Activated T-helper 2 cell treated with anti-CD3 and anti-CD28 coated beads, Interferon-gamma antibody, Interleukin-2, Interleukin-4, amounts not matched to agents 10 μg/mL and 5 μg/mL and 100 μg/mL, durations not matched to agents 14 hours and 24 hours and 36 hours (primary cell): ENCODE measurements around the gene SYNGR1. TPM values are rescaled to one million over a fixed set of nuclear protein-coding genes. Genes with fewer than 3 reads are reported as not detected.
"Not testable (repeated sequence)": the region's sequence is repeated elsewhere in the genome, so short reads cannot be mapped to it uniquely, and the experiment has no call there.

Experiments
- DNase-seq: peaks from one replicate; pipeline ENCODE4 v3.0.0; 2021; ENCODE audit warnings: low spot score
- H3K27ac Mint-ChIP-seq: one replicate; pipeline ENCODE4 v1.8.0; 2021; ENCODE audit warnings: mixed read lengths
- H3K27me3 Mint-ChIP-seq: one replicate; pipeline ENCODE4 v1.8.0; 2021; ENCODE audit warnings: low read depth, mixed read lengths
- H3K36me3 Mint-ChIP-seq: one replicate; pipeline ENCODE4 v1.8.0; 2021; ENCODE audit warnings: low read depth, mixed read lengths
- H3K4me1 Mint-ChIP-seq: one replicate; pipeline ENCODE4 v1.8.0; 2021; ENCODE audit warnings: low read depth, mixed read lengths
- H3K4me3 Mint-ChIP-seq: one replicate; pipeline ENCODE4 v1.8.0; 2021; ENCODE audit warnings: low read depth, mild to moderate bottlenecking, moderate library complexity, mixed read lengths
- H3K9me3 Mint-ChIP-seq: one replicate; pipeline ENCODE4 v1.8.0; 2021; ENCODE audit warnings: mixed read lengths
- intact Hi-C: fragments of 100-400 bp; cut with micrococcal nuclease; formaldehyde crosslinking; loops from one replicate; pipeline ENCODE4 v1.15.1; 2023
- total RNA-seq: library from RNA; stranded (reverse); gene quantifications from 2 replicates; pipeline ENCODE4 v1.2.3, GENCODE V29; 2022

The SYNGR1 gene
- total RNA-seq, 1 donor from 2014 or later = not detected

DNA sequence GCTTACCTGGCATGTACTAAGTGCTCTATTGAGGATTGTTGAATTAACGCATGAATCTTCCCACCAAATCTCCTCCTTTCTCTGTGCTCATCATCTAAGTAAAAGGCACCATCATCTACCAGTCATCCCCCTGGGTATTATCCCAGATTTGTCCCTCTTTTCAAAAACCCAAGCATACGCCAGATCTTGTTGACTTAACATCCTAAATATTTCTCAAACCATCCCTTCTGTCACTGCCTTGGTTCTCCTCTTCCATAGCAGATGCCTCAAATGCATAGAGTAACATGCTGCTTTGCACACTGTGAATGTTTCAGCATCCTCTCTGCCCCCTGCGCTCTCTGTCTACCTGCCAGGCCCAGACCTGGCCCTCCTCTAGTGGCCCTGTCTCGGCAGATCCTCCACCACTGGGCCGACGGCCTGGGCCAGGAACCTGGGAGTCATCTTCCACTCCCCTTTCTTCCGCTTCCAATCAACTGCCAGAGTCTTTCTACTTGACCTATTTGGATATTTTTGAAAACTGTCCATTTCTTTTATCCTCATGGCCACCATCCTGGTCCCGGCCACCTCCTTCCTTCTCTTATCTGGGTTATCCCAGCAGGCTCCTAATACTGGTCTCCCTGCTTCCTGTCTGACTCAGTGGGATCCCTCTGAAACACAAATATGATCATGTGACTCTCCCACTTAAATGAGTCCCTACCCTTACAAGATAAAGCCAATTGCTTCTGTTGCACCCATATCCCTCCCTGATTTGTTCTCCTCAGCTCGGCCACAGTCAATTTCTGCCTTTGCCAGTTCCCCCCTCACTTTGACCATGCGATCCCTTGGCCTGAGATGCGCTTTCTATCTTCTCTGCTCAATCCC lies 46.4 kb downstream of the SYNGR1 start:
- H3K4me3 Mint-ChIP-seq = no peak overlapping the region
- H3K9me3 Mint-ChIP-seq = no peaks in the 10 kb centered on the region
- no peak overlapping the region for H3K27ac Mint-ChIP-seq
- H3K4me1 Mint-ChIP-seq = peaks cover 3% of the 10 kb centered on the region
- DNase-seq = no peak
- peaks cover 2% of the 10 kb centered on the region for H3K36me3 Mint-ChIP-seq
- intact Hi-C loops = no loop called here
- peaks cover 1% of the 10 kb centered on the region for H3K27me3 Mint-ChIP-seq

- DNase-seq = no peak
- intact Hi-C loops = no loop called here
- Mint-ChIP-seq H3K36me3 (peaks cover 6% of the 10 kb centered on the region), H3K27me3 (peaks cover 1% of the 10 kb centered on the region), H3K4me1 (peaks cover 7% of the 10 kb centered on the region), H3K4me3 (peak overlapping the region; percentile 19), H3K27ac (no peak overlapping the region), H3K9me3 (no peaks in the 10 kb centered on the region)
Observed at GRCh38 chr22:39396797-39397195, 47.0 kb downstream of the SYNGR1 start.

GRCh38 chr22:39401301-39401631 lies 51.5 kb downstream of the SYNGR1 start:
- Mint-ChIP-seq H3K36me3 (peaks cover 39% of the 10 kb centered on the region), H3K27ac (no peak overlapping the region)
- intact Hi-C loops = no loop called here

GRCh38 chr22:39405346-39406085 lies 55.7 kb downstream of the SYNGR1 start:
- peaks cover 51% of the 10 kb centered on the region for H3K36me3 Mint-ChIP-seq
- no peaks in the 10 kb centered on the region for H3K27me3 Mint-ChIP-seq
- peaks cover 35% of the 10 kb centered on the region for H3K4me1 Mint-ChIP-seq
- no peaks in the 10 kb centered on the region for H3K9me3 Mint-ChIP-seq
- H3K27ac Mint-ChIP-seq = no peak overlapping the region
- no peak overlapping the region for H3K4me3 Mint-ChIP-seq
- no peak for DNase-seq
- intact Hi-C loops = no loop called here

More at GRCh38 chr22:39401301-39401631, 51.5 kb downstream of the SYNGR1 start:
- no peak for DNase-seq
- Mint-ChIP-seq H3K27me3 (no peaks in the 10 kb centered on the region), H3K4me1 (peaks cover 25% of the 10 kb centered on the region), H3K4me3 (peak overlapping the region; percentile 56), H3K9me3 (no peaks in the 10 kb centered on the region)

- intact Hi-C loops = no loop called here
- no peaks in the 10 kb centered on the region for H3K9me3 Mint-ChIP-seq
- no peak overlapping the region for H3K27ac Mint-ChIP-seq
- no peaks in the 10 kb centered on the region for H3K27me3 Mint-ChIP-seq
- peaks cover 39% of the 10 kb centered on the region for H3K36me3 Mint-ChIP-seq
- H3K4me3 Mint-ChIP-seq = no peak overlapping the region
- H3K4me1 Mint-ChIP-seq = peaks cover 43% of the 10 kb centered on the region
- no peak for DNase-seq
Observed at GRCh38 chr22:39408173-39408572, 58.4 kb downstream of the SYNGR1 start.

DNA sequence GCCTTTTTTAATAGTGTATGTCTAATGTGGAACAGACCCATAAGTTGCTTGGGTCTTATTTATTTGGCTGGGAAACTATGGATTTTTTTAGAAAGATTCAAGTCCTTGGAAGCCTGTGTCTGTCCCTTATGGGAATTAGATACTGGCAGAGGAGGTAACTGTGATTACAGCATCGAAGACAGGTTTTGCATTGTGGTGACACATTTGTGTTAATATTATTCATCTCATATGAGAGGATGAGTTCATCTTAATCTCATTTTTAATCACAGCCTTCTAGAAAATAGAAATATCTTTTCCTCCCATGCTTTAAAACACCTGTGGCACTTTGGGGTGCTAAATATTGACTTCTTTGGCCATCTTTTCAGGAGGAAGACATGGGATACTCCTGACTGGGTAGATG lies 59.0 kb downstream of the SYNGR1 start:
- no peak overlapping the region for H3K27ac Mint-ChIP-seq
- no peaks in the 10 kb centered on the region for H3K27me3 Mint-ChIP-seq
- no peak overlapping the region for H3K4me3 Mint-ChIP-seq
- H3K36me3 Mint-ChIP-seq = peaks cover 35% of the 10 kb centered on the region
- H3K9me3 Mint-ChIP-seq = no peaks in the 10 kb centered on the region
- H3K4me1 Mint-ChIP-seq = peaks cover 46% of the 10 kb centered on the region
- intact Hi-C loops = no loop called here
- no peak for DNase-seq

DNA sequence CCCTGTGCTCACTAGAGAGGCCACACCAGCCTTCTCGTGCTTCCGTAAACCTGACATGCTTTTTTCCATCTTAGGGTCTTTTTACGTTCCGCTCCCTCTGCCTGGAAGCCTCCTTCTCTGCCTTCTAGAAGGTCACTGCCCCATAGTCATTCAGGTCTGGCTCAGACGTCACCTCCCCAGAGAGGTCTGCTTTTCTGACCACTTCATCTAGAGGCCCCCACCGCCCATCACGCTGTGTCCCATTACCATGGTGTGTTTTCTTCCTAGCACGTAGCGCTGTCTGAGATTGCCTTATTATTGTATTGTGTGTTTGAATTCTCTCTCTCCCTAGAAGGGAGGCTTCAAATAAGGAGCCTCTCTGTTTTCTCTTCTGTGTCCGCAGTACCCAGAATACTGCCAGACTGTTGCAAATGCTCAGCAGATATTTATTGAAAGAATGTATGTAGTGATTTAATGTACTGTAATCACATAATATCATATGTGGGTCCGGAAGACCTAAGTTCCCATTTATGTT lies 59.8 kb downstream of the SYNGR1 start:
- Mint-ChIP-seq H3K27ac (no peak overlapping the region), H3K27me3 (no peaks in the 10 kb centered on the region), H3K4me3 (no peak overlapping the region), H3K4me1 (peaks cover 47% of the 10 kb centered on the region), H3K9me3 (no peaks in the 10 kb centered on the region), H3K36me3 (peaks cover 32% of the 10 kb centered on the region)
- DNase-seq = no peak
- intact Hi-C loops = no loop called here

- H3K27me3 Mint-ChIP-seq = no peaks in the 10 kb centered on the region
- H3K36me3 Mint-ChIP-seq = peaks cover 28% of the 10 kb centered on the region
- no peak overlapping the region for H3K4me3 Mint-ChIP-seq
- no peak overlapping the region for H3K27ac Mint-ChIP-seq
- intact Hi-C loops = no loop called here
- DNase-seq = no peak
- H3K4me1 Mint-ChIP-seq = peaks cover 44% of the 10 kb centered on the region
- no peaks in the 10 kb centered on the region for H3K9me3 Mint-ChIP-seq
Observed at GRCh38 chr22:39410264-39410663, 60.5 kb downstream of the SYNGR1 start.

- intact Hi-C loops = not testable (repeated sequence)
Observed at GRCh38 chr22:39411828-39412365, 62.1 kb downstream of the SYNGR1 start.

GRCh38 chr22:39413204-39413603 lies 63.4 kb downstream of the SYNGR1 start:
- peak overlapping the region; percentile 22 for H3K27ac Mint-ChIP-seq
- intact Hi-C loops, H3K9me3 Mint-ChIP-seq, H3K4me3 Mint-ChIP-seq, H3K27me3 Mint-ChIP-seq, DNase-seq: not testable (repeated sequence)
- peaks cover 27% of the 10 kb centered on the region for H3K36me3 Mint-ChIP-seq
- peaks cover 32% of the 10 kb centered on the region for H3K4me1 Mint-ChIP-seq

More at GRCh38 chr22:39411828-39412365, 62.1 kb downstream of the SYNGR1 start:
- H3K36me3 Mint-ChIP-seq = peaks cover 23% of the 10 kb centered on the region
- not testable (repeated sequence) for DNase-seq, H3K9me3 Mint-ChIP-seq, H3K27me3 Mint-ChIP-seq
- peak overlapping the region; percentile 52 for H3K4me3 Mint-ChIP-seq
- H3K4me1 Mint-ChIP-seq = peaks cover 37% of the 10 kb centered on the region
- H3K27ac Mint-ChIP-seq = peak overlapping the region; percentile 84

DNA sequence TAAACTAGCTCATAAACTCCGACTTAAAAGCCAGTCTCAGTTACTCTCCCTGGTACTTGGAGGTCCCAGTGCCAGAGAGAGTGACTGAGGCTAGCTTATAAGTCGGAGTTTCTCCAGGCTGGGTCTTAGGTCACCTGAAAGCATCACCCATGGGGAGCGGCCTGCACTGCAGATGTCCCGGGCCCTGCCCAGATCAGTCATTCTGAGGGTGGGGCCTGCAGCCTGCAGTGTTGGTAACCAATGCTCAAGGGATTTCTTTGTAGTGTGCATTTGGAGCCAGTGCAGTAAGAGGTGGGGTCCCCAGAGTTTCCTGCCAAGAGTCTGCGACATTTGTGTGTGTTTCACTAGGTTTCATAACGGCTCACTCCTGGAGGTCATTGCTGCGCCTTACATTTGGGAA lies 64.6 kb downstream of the SYNGR1 start:
- Mint-ChIP-seq H3K27me3 (no peaks in the 10 kb centered on the region), H3K4me1 (peaks cover 27% of the 10 kb centered on the region), H3K9me3 (no peaks in the 10 kb centered on the region), H3K36me3 (peaks cover 35% of the 10 kb centered on the region), H3K27ac (no peak overlapping the region), H3K4me3 (no peak overlapping the region)
- intact Hi-C loops = no loop called here
- no peak for DNase-seq

- no peaks in the 10 kb centered on the region for H3K27me3 Mint-ChIP-seq
- H3K9me3 Mint-ChIP-seq = no peaks in the 10 kb centered on the region
- DNase-seq = no peak
- no peak overlapping the region for H3K4me3 Mint-ChIP-seq
- H3K27ac Mint-ChIP-seq = no peak overlapping the region
- peaks cover 27% of the 10 kb centered on the region for H3K4me1 Mint-ChIP-seq
- intact Hi-C loops = no loop called here
- peaks cover 35% of the 10 kb centered on the region for H3K36me3 Mint-ChIP-seq
Observed at GRCh38 chr22:39414886-39415285, 65.1 kb downstream of the SYNGR1 start.

- no peak overlapping the region for H3K4me3 Mint-ChIP-seq
- no peak overlapping the region for H3K27ac Mint-ChIP-seq
- intact Hi-C loops = no loop called here
- no peak for DNase-seq
- H3K27me3 Mint-ChIP-seq = no peaks in the 10 kb centered on the region
- peaks cover 27% of the 10 kb centered on the region for H3K4me1 Mint-ChIP-seq
- H3K36me3 Mint-ChIP-seq = peaks cover 38% of the 10 kb centered on the region
- no peaks in the 10 kb centered on the region for H3K9me3 Mint-ChIP-seq
Observed at GRCh38 chr22:39415506-39415905, 65.7 kb downstream of the SYNGR1 start.
